Mesendoderm (in vitro differentiated cells): ENCODE results near the gene NOD2.

Experiments used
- DNase-seq: peaks from one replicate; pipeline ENCODE4 v3.0.0; 2013
- H2AK5ac ChIP-seq: 2 replicates; pipeline ENCODE4 v1.6.1; 2013; ENCODE audit warnings: low read length, inconsistent platforms
- H2BK120ac ChIP-seq: 2 replicates; pipeline ENCODE4 v1.6.1; 2013; ENCODE audit warnings: low read depth, mild to moderate bottlenecking, low read length, moderate library complexity, mixed read lengths
- H2BK15ac ChIP-seq: replicated peaks from 2 replicates; pipeline ENCODE4 v1.6.1; 2013; ENCODE audit warnings: low read depth, mild to moderate bottlenecking, moderate library complexity
- H2BK5ac ChIP-seq: 2 replicates; pipeline ENCODE4 v1.6.1; 2013; ENCODE audit warnings: low read length, inconsistent platforms
- H3K18ac ChIP-seq: 2 replicates; pipeline ENCODE4 v1.6.1; 2013; ENCODE audit warnings: mild to moderate bottlenecking, low read length, mixed read lengths
- H3K23ac ChIP-seq: one replicate; pipeline ENCODE4 v1.6.1; 2013; ENCODE audit warnings: low read length
- H3K27ac ChIP-seq: 2 replicates; pipeline ENCODE4 v1.5.1; 2013; ENCODE audit warnings: low read depth, mild to moderate bottlenecking, inconsistent platforms, low read length, moderate library complexity
- H3K27me3 ChIP-seq: 2 replicates; pipeline ENCODE4 v1.6.1; 2013; ENCODE audit warnings: low read length, control low read depth, mild to moderate bottlenecking, inconsistent platforms; ENCODE audit not compliant: insufficient read depth, poor library complexity
- H3K36me3 ChIP-seq: 2 replicates; pipeline ENCODE4 v1.6.1; 2013; ENCODE audit warnings: low read length, inconsistent platforms; ENCODE audit not compliant: control insufficient read depth, insufficient read depth
- H3K4ac ChIP-seq: one replicate; pipeline ENCODE4 v1.6.1; 2013; ENCODE audit warnings: low read depth, mild to moderate bottlenecking, low read length, moderate library complexity
- H3K4me1 ChIP-seq: 2 replicates; pipeline ENCODE4 v1.6.1; 2013; ENCODE audit warnings: low read depth, low read length, inconsistent platforms; ENCODE audit not compliant: control insufficient read depth
- H3K4me2 ChIP-seq: 2 replicates; pipeline ENCODE4 v1.6.1; 2013; ENCODE audit warnings: low read length
- H3K4me3 ChIP-seq: 2 replicates; pipeline ENCODE4 v1.5.1; 2013; ENCODE audit warnings: mild to moderate bottlenecking, low read length
- H3K56ac ChIP-seq: one replicate; pipeline ENCODE4 v1.6.1; 2013; ENCODE audit warnings: low read length
- H3K79me1 ChIP-seq: 2 replicates; pipeline ENCODE4 v1.6.1; 2013; ENCODE audit warnings: low read length, inconsistent platforms
- H3K79me2 ChIP-seq: 2 replicates; pipeline ENCODE4 v1.6.1; 2013; ENCODE audit warnings: mild to moderate bottlenecking, low read length; ENCODE audit not compliant: control insufficient read depth, insufficient read depth
- H3K9ac ChIP-seq: 2 replicates; pipeline ENCODE4 v1.6.1; 2013; ENCODE audit warnings: low read length, inconsistent platforms
- H4K5ac ChIP-seq: one replicate; pipeline ENCODE4 v1.6.1; 2013; ENCODE audit warnings: low read length
- H4K8ac ChIP-seq: one replicate; pipeline ENCODE4 v1.6.1; 2013; ENCODE audit warnings: low read depth, mild to moderate bottlenecking, control low read depth, low read length, moderate library complexity
- WGBS: extraction: QIAGEN DNeasy Blood & Tissue Kit; methylation state at CpG from one replicate; pipeline ENCODE4 v1.1.7; 2013; ENCODE audit warnings: low lambda C conversion rate, missing lambda C conversion rate; ENCODE audit not compliant: insufficient coverage; ENCODE audit errors: extremely low coverage; 5-methylcytosine and 5-hydroxymethylcytosine counted together

The NOD2 gene

DNA sequence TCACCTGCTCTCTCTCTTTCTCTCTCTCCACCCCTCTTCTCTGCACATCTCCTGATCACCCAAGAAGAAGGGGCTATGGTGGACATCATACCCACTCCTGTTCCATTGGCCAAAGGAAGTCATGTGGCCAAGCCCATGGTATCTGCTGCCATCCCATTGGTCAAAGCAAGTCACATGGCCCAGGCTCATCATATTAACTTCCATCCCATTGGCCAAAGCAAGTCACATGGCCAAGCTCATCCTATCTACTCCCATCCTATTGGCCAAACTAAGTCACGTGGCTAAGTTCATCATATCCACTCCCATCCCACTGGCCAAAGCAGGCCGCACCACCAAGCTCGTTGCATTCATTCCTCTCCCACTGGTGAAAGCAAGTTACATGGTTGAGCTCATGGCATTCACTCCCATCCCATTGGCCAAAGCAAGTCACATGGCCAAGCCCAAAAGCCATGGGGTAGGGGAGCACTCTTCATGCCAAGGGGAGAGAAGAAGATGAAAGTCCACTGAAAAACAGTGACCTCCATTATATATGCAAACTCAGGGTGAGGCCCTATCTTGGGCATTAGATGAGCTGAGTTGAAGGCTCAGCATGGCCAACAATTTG is 41.5 kb upstream of the NOD2 start:
- WGBS = no CpG with 5 or more reads among the region's 3 CpGs
- Histone ChIP-seq H3K18ac (no peak overlapping the region), H3K27ac (no peak overlapping the region), H3K9ac (no peak overlapping the region), H3K79me2 (no peaks in the 10 kb centered on the region), H3K4me1 (peaks cover 4% of the 10 kb centered on the region), H2AK5ac (peak overlapping the region; percentile 85), H3K36me3 (no peaks in the 10 kb centered on the region), H4K8ac (no peak overlapping the region), H3K23ac (no peak overlapping the region), H3K79me1 (no peaks in the 10 kb centered on the region), H3K4ac (no peak overlapping the region), H3K4me3 (no peak overlapping the region), H2BK120ac (no peak overlapping the region), H3K4me2 (no peak overlapping the region), H3K27me3 (no peaks in the 10 kb centered on the region), H2BK15ac (no peak overlapping the region), H4K5ac (no peak overlapping the region), H3K56ac (no peak overlapping the region), H2BK5ac (peak overlapping the region; percentile 42)
- no peak for DNase-seq

DNA sequence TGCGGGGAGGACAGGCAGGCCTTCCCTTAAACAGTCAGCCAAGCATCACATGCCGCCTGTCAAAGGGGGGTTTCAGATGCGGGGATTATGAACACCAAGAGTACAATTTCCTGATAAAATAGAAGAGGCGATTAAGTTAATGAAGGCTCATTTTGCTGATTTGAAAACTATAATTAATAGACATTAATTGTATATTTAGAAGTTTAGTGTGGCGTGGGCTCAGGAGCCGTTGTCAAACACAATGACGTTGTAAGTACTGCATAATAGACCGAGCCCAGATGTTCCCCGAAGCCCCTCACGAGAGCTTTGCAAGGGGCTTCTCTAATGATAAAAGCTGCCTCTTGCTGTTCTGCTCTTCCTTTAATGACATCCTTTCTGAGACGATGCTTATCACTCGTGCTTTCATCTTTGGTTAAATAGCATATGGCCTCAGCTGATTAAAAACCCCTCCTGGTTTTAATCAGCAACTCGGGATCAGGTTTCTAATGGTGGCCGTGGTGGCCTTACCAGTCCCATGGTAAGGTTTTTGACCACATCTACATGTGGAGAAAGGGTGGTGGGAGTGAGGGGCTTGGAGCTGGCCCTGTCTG is 40.5 kb upstream of the NOD2 start:
- no peaks in the 10 kb centered on the region for H3K79me1 ChIP-seq
- no CpG with 5 or more reads among the region's 14 CpGs for WGBS
- no peak overlapping the region for H3K4me3 ChIP-seq

DNA sequence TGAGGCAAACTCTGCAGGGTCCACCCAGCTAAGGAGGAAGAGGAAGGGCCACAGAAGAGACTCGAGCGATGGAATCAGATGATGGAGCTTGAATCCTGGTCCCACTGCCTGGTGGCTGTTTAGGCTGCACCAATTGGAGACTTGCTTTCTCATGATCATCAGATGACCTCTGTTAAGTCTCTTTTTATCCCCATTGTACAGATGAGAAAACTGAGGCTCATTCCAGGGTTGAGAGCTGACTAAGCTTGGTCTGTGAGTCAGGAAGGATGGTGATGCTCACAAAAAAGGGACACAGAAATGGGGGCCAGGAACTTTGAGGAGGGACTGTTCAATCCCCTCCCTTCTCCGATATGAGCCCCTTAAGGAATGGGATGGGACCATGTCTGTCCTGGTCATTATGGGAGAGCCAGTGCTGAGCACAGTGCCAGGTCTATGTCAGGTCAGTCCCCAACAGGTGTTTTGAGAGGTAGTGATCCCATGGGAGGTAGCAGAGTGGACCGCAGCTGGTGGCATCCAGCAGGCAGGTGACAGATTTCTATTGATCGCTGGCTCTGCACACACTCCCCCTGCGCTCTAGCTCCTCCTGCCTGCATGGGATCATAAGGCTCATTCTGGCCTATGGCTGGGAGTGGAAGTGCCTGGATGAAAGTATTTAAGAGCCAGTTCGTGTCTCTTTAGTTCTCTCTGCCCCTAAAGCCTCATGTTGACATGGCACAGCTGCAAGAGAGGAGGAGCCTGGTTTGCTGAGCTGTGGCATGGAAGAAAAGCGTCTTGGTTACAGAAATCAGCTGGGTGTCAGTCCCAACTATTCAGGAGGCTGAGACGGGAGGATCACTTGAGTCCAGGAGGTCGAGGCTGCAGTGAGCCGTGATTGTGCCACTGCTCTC is 39.5 kb upstream of the NOD2 start:
- Histone ChIP-seq H3K4me3 (no peak overlapping the region), H3K4me2 (no peak overlapping the region), H4K8ac (no peak overlapping the region), H2AK5ac (peak overlapping the region; percentile 98), H3K79me1 (no peaks in the 10 kb centered on the region), H2BK5ac (peak overlapping the region; percentile 92), H3K27ac (no peak overlapping the region), H3K36me3 (no peaks in the 10 kb centered on the region), H4K5ac (peak overlapping the region; percentile 30), H3K18ac (no peak overlapping the region), H3K9ac (peak overlapping the region; percentile 16), H3K56ac (peak overlapping the region; percentile 65), H2BK120ac (no peak overlapping the region), H3K27me3 (no peaks in the 10 kb centered on the region), H3K23ac (no peak overlapping the region), H2BK15ac (no peak overlapping the region), H3K79me2 (no peaks in the 10 kb centered on the region), H3K4ac (no peak overlapping the region), H3K4me1 (peaks cover 5% of the 10 kb centered on the region)
- no CpG with 5 or more reads among the region's 11 CpGs for WGBS
- DNase-seq = no peak

More for the DNA sequence above, 40.5 kb upstream of the NOD2 start:
- no peak overlapping the region for H4K5ac ChIP-seq
- H2BK120ac ChIP-seq = no peak overlapping the region
- peak overlapping the region; percentile 98 for H2AK5ac ChIP-seq
- H3K18ac ChIP-seq = no peak overlapping the region
- H3K27ac ChIP-seq = no peak overlapping the region
- H2BK5ac ChIP-seq = peak overlapping the region; percentile 92
- no peaks in the 10 kb centered on the region for H3K36me3 ChIP-seq
- H3K4me2 ChIP-seq = no peak overlapping the region
- peak overlapping the region; percentile 65 for H3K56ac ChIP-seq
- peak; percentile 86 for DNase-seq
- H3K27me3 ChIP-seq = no peaks in the 10 kb centered on the region
- H3K79me2 ChIP-seq = no peaks in the 10 kb centered on the region
- peak overlapping the region; percentile 16 for H3K9ac ChIP-seq
- H2BK15ac ChIP-seq = no peak overlapping the region
- peaks cover 5% of the 10 kb centered on the region for H3K4me1 ChIP-seq
- no peak overlapping the region for H3K4ac ChIP-seq
- H4K8ac ChIP-seq = no peak overlapping the region
- no peak overlapping the region for H3K23ac ChIP-seq

DNA sequence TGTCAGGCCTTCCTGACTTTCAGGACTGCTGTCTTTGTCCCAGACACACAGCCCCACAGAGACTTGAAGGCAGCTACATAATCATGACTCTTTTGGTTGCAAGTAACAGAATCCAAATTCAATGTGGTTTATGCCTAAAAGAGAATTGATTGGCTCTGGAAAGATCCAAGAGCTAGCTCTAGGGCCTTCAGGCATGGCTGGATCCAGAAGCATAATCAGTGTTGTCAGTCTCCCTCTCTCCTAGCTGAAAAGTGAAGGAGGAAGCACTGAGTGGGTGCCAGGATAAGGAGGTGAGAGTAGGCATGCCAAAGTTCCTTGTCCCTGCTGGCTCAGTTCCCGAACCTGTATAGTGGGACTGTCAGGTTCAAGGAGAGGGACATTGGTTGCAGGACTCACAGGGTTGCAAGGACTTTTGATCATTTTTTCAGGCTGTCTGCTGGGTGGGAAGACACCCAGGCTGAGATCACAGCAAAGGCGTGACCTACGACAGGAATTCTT is 37.8 kb upstream of the NOD2 start:
- H2AK5ac ChIP-seq = peak overlapping the region; percentile 85
- H2BK5ac ChIP-seq = peak overlapping the region; percentile 79
- no peak overlapping the region for H2BK120ac ChIP-seq
- H3K9ac ChIP-seq = no peak overlapping the region
- no peak overlapping the region for H3K23ac ChIP-seq
- H3K79me1 ChIP-seq = no peaks in the 10 kb centered on the region
- peaks cover 9% of the 10 kb centered on the region for H3K4me1 ChIP-seq
- no peak overlapping the region for H3K4me3 ChIP-seq
- no peak overlapping the region for H3K4ac ChIP-seq
- peak overlapping the region; percentile 68 for H3K56ac ChIP-seq
- H3K4me2 ChIP-seq = no peak overlapping the region
- no peak overlapping the region for H4K5ac ChIP-seq
- no peaks in the 10 kb centered on the region for H3K36me3 ChIP-seq
- no peak overlapping the region for H4K8ac ChIP-seq
- no peaks in the 10 kb centered on the region for H3K27me3 ChIP-seq
- no peak overlapping the region for H3K27ac ChIP-seq
- no peak overlapping the region for H2BK15ac ChIP-seq
- DNase-seq = no peak
- H3K79me2 ChIP-seq = no peaks in the 10 kb centered on the region
- H3K18ac ChIP-seq = no peak overlapping the region
- WGBS = no CpG with 5 or more reads among the region's 3 CpGs

DNA sequence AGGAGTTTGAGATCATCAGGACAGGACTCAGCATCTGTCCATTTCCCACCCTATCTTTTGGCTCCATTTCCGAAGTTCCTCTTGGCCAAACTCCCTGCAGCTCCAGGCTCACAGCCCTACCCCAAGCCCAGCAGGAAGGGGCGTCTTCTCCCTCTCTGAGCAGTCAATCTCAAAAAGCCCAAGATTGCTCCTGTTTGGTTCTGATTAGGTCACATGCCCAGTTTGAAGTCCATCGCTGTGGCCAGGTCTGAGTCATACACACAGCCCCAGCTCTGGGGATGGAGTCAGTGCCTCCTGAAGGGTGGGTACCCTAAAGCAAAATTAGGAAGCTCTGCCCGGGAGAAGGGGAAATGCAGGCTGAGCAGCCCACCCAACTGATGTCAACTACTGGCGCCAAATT is 36.2 kb upstream of the NOD2 start:
- Histone ChIP-seq H3K4me1 (peaks cover 9% of the 10 kb centered on the region), H3K9ac (no peak overlapping the region), H2AK5ac (no peak overlapping the region), H3K27ac (no peak overlapping the region), H3K23ac (no peak overlapping the region), H2BK15ac (no peak overlapping the region), H3K36me3 (no peaks in the 10 kb centered on the region), H3K27me3 (no peaks in the 10 kb centered on the region), H3K79me2 (no peaks in the 10 kb centered on the region), H3K4ac (no peak overlapping the region), H3K4me3 (no peak overlapping the region), H3K4me2 (no peak overlapping the region), H4K8ac (no peak overlapping the region), H4K5ac (no peak overlapping the region), H3K56ac (peak overlapping the region; percentile 22), H3K79me1 (no peaks in the 10 kb centered on the region), H2BK120ac (no peak overlapping the region), H2BK5ac (no peak overlapping the region), H3K18ac (no peak overlapping the region)
- no peak for DNase-seq
- WGBS = no CpG with 5 or more reads among the region's 5 CpGs
